Measurements from ENCODE around the gene ISOC2. TPM values are rescaled to one million over a fixed set of nuclear protein-coding genes. Genes with fewer than 3 reads are reported as not detected.
"Not testable (repeated sequence)": the region's sequence is repeated elsewhere in the genome, so short reads cannot be mapped to it uniquely, and the experiment has no call there.

ISOC2 gene
- total and polyA plus RNA-seq, 4 experiments from 2014 or later, result 9.9 to 29.4 (median 19.2) TPM

- H3K36me3 Mint-ChIP-seq, result no peaks in the 10 kb centered on the region
- peaks cover 0 to 3% of the 10 kb centered on the region in 2 donors for H3K27me3 Mint-ChIP-seq
- no peak overlapping the region for H3K27ac ChIP-seq (ENCODE audit: low read depth, low read length)
- peak overlapping the region in 3 of 7 donors; percentile 48 to 74 (median 68) for H3K27ac Mint-ChIP-seq
- no peaks in the 10 kb centered on the region for H3K27me3 ChIP-seq (ENCODE audit: insufficient read depth, low read length)
- peaks cover 9 to 29% (median 20%) of the 10 kb centered on the region in 4 donors for H3K4me1 Mint-ChIP-seq
- H3K4me1 ChIP-seq (ENCODE audit: insufficient read depth, low read length), result peaks cover 25% of the 10 kb centered on the region
- intact Hi-C loops (cut with micrococcal nuclease), result loop anchor here (1.0 kb wide), 3 partner anchors 116 to 206 kb away; no protein-coding TSS in a partner anchor
- no peak overlapping the region for H3K4me3 ChIP-seq (ENCODE audit: low read length in 2 of 2)
- H3K9me3 Mint-ChIP-seq, result no peaks in the 10 kb centered on the region
- H3K9me3 ChIP-seq (ENCODE audit: control insufficient read depth in 1 of 2, low read length in 2 of 2), result no peaks in the 10 kb centered on the region
- POLR2A ChIA-PET (ENCODE audit: partially characterized antibody), result interaction anchor here (1.0 to 1.5 kb wide), 4 partner anchors 10 to 163 kb away, joined by 3 to 6 read pairs (median 4); partner anchors contain the start of genes RPL28 and UBE2S
- peak; percentile 54 to 61 (median 60) for DNase-seq
- no peak overlapping the region for H3K4me3 Mint-ChIP-seq
- CTCF ChIA-PET (ENCODE audit: partially characterized antibody), result interaction anchor here (1.2 to 6.3 kb wide), 11 partner anchors 10 to 331 kb away, joined by 3 to 41 read pairs (median 6); partner anchors contain the start of genes KMT5C and UBE2S
- no peaks in the 10 kb centered on the region for H3K36me3 ChIP-seq (ENCODE audit: insufficient read depth, low read length)
Observed at GRCh38 chr19:55418185-55418584, 43.3 kb downstream of the ISOC2 start.

GRCh38 chr19:55410168-55410567, 51.3 kb downstream of the ISOC2 start:
- DNase-seq, result no peak
- no peaks in the 10 kb centered on the region for H3K9me3 ChIP-seq (ENCODE audit: control insufficient read depth in 1 of 2, low read length in 2 of 2)
- no peaks in the 10 kb centered on the region for H3K27me3 ChIP-seq (ENCODE audit: insufficient read depth, low read length)
- Mint-ChIP-seq H3K27ac (peak overlapping the region in 2 of 7 donors; percentile 50 to 99), H3K4me3 (peak overlapping the region in 1 of 8 donors; percentile 53), H3K27me3 (no peaks in the 10 kb centered on the region), H3K4me1 (peaks cover 22 to 31% (median 28%) of the 10 kb centered on the region in 4 donors), H3K9me3 (peaks cover 0 to 17% (median 0%) of the 10 kb centered on the region in 8 donors), H3K36me3 (peaks cover 7 to 22% of the 10 kb centered on the region in 2 donors)
- POLR2A ChIA-PET (ENCODE audit: partially characterized antibody), result interaction anchor here (1.2 to 8.5 kb wide), 3 partner anchors 21 to 153 kb away, joined by 3 to 247 read pairs (median 60); partner anchors contain the start of genes ISOC2, PPP6R1, RPL28 and TMEM238
- intact Hi-C loops (cut with micrococcal nuclease), result no loop called here
- no peak overlapping the region for H3K4me3 ChIP-seq (ENCODE audit: low read length in 2 of 2)
- H3K4me1 ChIP-seq (ENCODE audit: insufficient read depth, low read length), result peaks cover 24% of the 10 kb centered on the region
- CTCF ChIA-PET (ENCODE audit: partially characterized antibody), result interaction anchor here (0.8 to 2.0 kb wide), 2 partner anchors 57 to 93 kb away, joined by 3 to 6 read pairs; no protein-coding TSS in a partner anchor
- peaks cover 4% of the 10 kb centered on the region for H3K36me3 ChIP-seq (ENCODE audit: insufficient read depth, low read length)
- no peak overlapping the region for H3K27ac ChIP-seq (ENCODE audit: low read depth, low read length)

GRCh38 chr19:55409179-55409578, 52.3 kb downstream of the ISOC2 start:
- not testable (repeated sequence) for H3K27me3 ChIP-seq (ENCODE audit: insufficient read depth, low read length); H3K9me3 ChIP-seq (ENCODE audit: control insufficient read depth in 1 of 2, low read length in 2 of 2); DNase-seq; H3K27ac ChIP-seq (ENCODE audit: low read depth, low read length); H3K27me3 Mint-ChIP-seq; H3K36me3 ChIP-seq (ENCODE audit: insufficient read depth, low read length); H3K4me3 ChIP-seq (ENCODE audit: low read length in 2 of 2)
- ChIA-PET CTCF (ENCODE audit: partially characterized antibody) (interaction anchor here (0.7 to 2.4 kb wide), 9 partner anchors 10 to 152 kb away, joined by 3 to 14 read pairs (median 3); no protein-coding TSS in a partner anchor), POLR2A (ENCODE audit: partially characterized antibody) (interaction anchor here (0.7 to 8.5 kb wide), 12 partner anchors 9 to 291 kb away, joined by 3 to 247 read pairs (median 6); partner anchors contain the start of genes FIZ1, HSPBP1, ISOC2 and KMT5C)
- Mint-ChIP-seq H3K9me3 (peaks cover 0 to 17% (median 0%) of the 10 kb centered on the region in 8 donors), H3K36me3 (peaks cover 7 to 24% of the 10 kb centered on the region in 2 donors), H3K4me1 (peaks cover 22 to 32% (median 28%) of the 10 kb centered on the region in 4 donors), H3K4me3 (peak overlapping the region in 7 of 8 donors; percentile 7 to 95 (median 58)), H3K27ac (peak overlapping the region; percentile 52 to 100 (median 99))
- intact Hi-C loops (cut with micrococcal nuclease), result loop anchor here (5.0 kb wide), 1 partner anchor 233 kb away; the partner anchor contains the start of genes ZNF580 and ZNF581
- H3K4me1 ChIP-seq (ENCODE audit: insufficient read depth, low read length), result peaks cover 24% of the 10 kb centered on the region

- Histone ChIP-seq H3K9me3 (ENCODE audit: control insufficient read depth in 1 of 2, low read length in 2 of 2) (no peaks in the 10 kb centered on the region), H3K27me3 (ENCODE audit: insufficient read depth, low read length) (no peaks in the 10 kb centered on the region), H3K36me3 (ENCODE audit: insufficient read depth, low read length) (peaks cover 8% of the 10 kb centered on the region), H3K27ac (ENCODE audit: low read depth, low read length) (peak overlapping the region; percentile 99), H3K4me1 (ENCODE audit: insufficient read depth, low read length) (peaks cover 24% of the 10 kb centered on the region), H3K4me3 (ENCODE audit: low read length in 2 of 2) (peak overlapping the region; percentile 64 to 69)
- peak overlapping the region; percentile 98 to 100 (median 99) for H3K27ac Mint-ChIP-seq
- H3K27me3 Mint-ChIP-seq, result no peaks in the 10 kb centered on the region
- POLR2A ChIA-PET (ENCODE audit: partially characterized antibody), result interaction anchor here (0.7 to 8.5 kb wide), 10 partner anchors 13 to 191 kb away, joined by 3 to 247 read pairs (median 10); partner anchors contain the start of genes FIZ1, HSPBP1, KMT5C and PPP6R1
- peaks cover 22 to 32% (median 28%) of the 10 kb centered on the region in 4 donors for H3K4me1 Mint-ChIP-seq
- peak overlapping the region; percentile 89 to 96 (median 93) for H3K4me3 Mint-ChIP-seq
- peaks cover 10 to 30% of the 10 kb centered on the region in 2 donors for H3K36me3 Mint-ChIP-seq
- intact Hi-C loops (cut with micrococcal nuclease), result loop anchor here (1.0 to 5.0 kb wide), 5 partner anchors 23 to 234 kb away; partner anchors contain the start of genes ISOC2, KMT5C, PPP6R1 and RPL28
- no peak for DNase-seq
- CTCF ChIA-PET (ENCODE audit: partially characterized antibody), result interaction anchor here (0.7 to 2.4 kb wide), 5 partner anchors 11 to 107 kb away, joined by 3 to 14 read pairs (median 6); no protein-coding TSS in a partner anchor
- H3K9me3 Mint-ChIP-seq, result peaks cover 0 to 17% (median 0%) of the 10 kb centered on the region in 8 donors
Observed at GRCh38 chr19:55408533-55408872, 52.9 kb downstream of the ISOC2 start.

- peak overlapping the region; percentile 89 to 96 (median 93) for H3K4me3 Mint-ChIP-seq
- intact Hi-C loops (cut with micrococcal nuclease), result loop anchor here (1.0 to 5.0 kb wide), 5 partner anchors 23 to 234 kb away; partner anchors contain the start of genes ISOC2, KMT5C, PPP6R1 and RPL28
Observed at GRCh38 chr19:55407800-55408532, 53.5 kb downstream of the ISOC2 start.

GRCh38 chr19:55407550-55407799, 54.0 kb downstream of the ISOC2 start, which contains the start of gene UBE2S:
TSS of gene UBE2S (minus strand) at chr19:55407788. CDS start at chr19:55407589, 199 bp downstream.
- peak within 1 kb of the TSS; percentile 64 to 69 for H3K4me3 ChIP-seq (ENCODE audit: low read length in 2 of 2)
- H3K27me3 ChIP-seq (ENCODE audit: insufficient read depth, low read length); H3K27me3 Mint-ChIP-seq; DNase-seq; H3K9me3 ChIP-seq (ENCODE audit: control insufficient read depth in 1 of 2, low read length in 2 of 2): not testable (repeated sequence)
- Mint-ChIP-seq H3K4me1 (peaks cover 22 to 32% (median 28%) of the 10 kb centered on the region in 4 donors), H3K27ac (peak within 1 kb of the TSS; percentile 98 to 100 (median 99)), H3K4me3 (peak within 1 kb of the TSS; percentile 89 to 96 (median 93)), H3K36me3 (peaks cover 18 to 39% of the 10 kb centered on the region in 2 donors), H3K9me3 (peaks cover 0 to 17% (median 0%) of the 10 kb centered on the region in 8 donors)
- ChIA-PET POLR2A (ENCODE audit: partially characterized antibody) (interaction anchor here (0.6 to 8.5 kb wide), 28 partner anchors 9 to 1270 kb away, joined by 3 to 247 read pairs (median 5); partner anchors contain the start of genes BRSK1, CNOT3, FIZ1 and HSPBP1), CTCF (ENCODE audit: partially characterized antibody) (interaction anchor here (2.4 kb wide), 1 partner anchor 12 kb away, joined by 14 read pairs; no protein-coding TSS in a partner anchor)
- intact Hi-C loops (cut with micrococcal nuclease), result loop anchor here (5.0 kb wide), 1 partner anchor 235 kb away; the partner anchor contains the start of genes ZNF580 and ZNF581
- peaks cover 24% of the 10 kb centered on the region for H3K4me1 ChIP-seq (ENCODE audit: insufficient read depth, low read length)
- H3K27ac ChIP-seq (ENCODE audit: low read depth, low read length), result peak within 1 kb of the TSS; percentile 99
- H3K36me3 ChIP-seq (ENCODE audit: insufficient read depth, low read length), result peaks cover 18% of the 10 kb centered on the region

More at GRCh38 chr19:55407800-55408532, 53.5 kb downstream of the ISOC2 start:
- no peaks in the 10 kb centered on the region for H3K27me3 Mint-ChIP-seq
- ChIA-PET CTCF (ENCODE audit: partially characterized antibody) (interaction anchor here (1.2 to 2.4 kb wide), 2 partner anchors 11 to 23 kb away, joined by 5 to 14 read pairs; no protein-coding TSS in a partner anchor), POLR2A (ENCODE audit: partially characterized antibody) (interaction anchor here (0.6 to 8.5 kb wide), 28 partner anchors 9 to 290 kb away, joined by 3 to 247 read pairs (median 6); partner anchors contain the start of genes BRSK1, FIZ1, HSPBP1 and ISOC2)
- peak; percentile 96 to 99 (median 98) for DNase-seq
- Histone ChIP-seq H3K36me3 (ENCODE audit: insufficient read depth, low read length) (peaks cover 13% of the 10 kb centered on the region), H3K9me3 (ENCODE audit: control insufficient read depth in 1 of 2, low read length in 2 of 2) (no peaks in the 10 kb centered on the region), H3K4me1 (ENCODE audit: insufficient read depth, low read length) (peaks cover 24% of the 10 kb centered on the region), H3K27me3 (ENCODE audit: insufficient read depth, low read length) (no peaks in the 10 kb centered on the region), H3K27ac (ENCODE audit: low read depth, low read length) (peak overlapping the region; percentile 99), H3K4me3 (ENCODE audit: low read length in 2 of 2) (peak overlapping the region; percentile 64 to 69)
- H3K27ac Mint-ChIP-seq, result peak overlapping the region; percentile 98 to 100 (median 99)
- H3K36me3 Mint-ChIP-seq, result peaks cover 15 to 34% of the 10 kb centered on the region in 2 donors
- peaks cover 22 to 32% (median 28%) of the 10 kb centered on the region in 4 donors for H3K4me1 Mint-ChIP-seq
- H3K9me3 Mint-ChIP-seq, result peaks cover 0 to 17% (median 0%) of the 10 kb centered on the region in 8 donors
